DND-41 (cell line): Measurements from ENCODE around the gene PCDHGA1.

Experiments used
- EZH2 ChIP-seq: IDR thresholded peaks from 3 replicates; pipeline ENCODE4 v1.6.1; 2012; ENCODE audit warnings: borderline replicate concordance, low read depth, mild to moderate bottlenecking, moderate library complexity, low read length, inconsistent platforms; ENCODE audit not compliant: severe bottlenecking
- TF ChIP-seq, protein P1 (sequence below): IDR thresholded peaks from 2 replicates; pipeline ENCODE4 v1.5.1; 2012; ENCODE audit warnings: borderline replicate concordance, low read length, moderate library complexity, mild to moderate bottlenecking; ENCODE audit not compliant: poor library complexity, severe bottlenecking; ENCODE audit errors: extremely low read depth

DNA sequence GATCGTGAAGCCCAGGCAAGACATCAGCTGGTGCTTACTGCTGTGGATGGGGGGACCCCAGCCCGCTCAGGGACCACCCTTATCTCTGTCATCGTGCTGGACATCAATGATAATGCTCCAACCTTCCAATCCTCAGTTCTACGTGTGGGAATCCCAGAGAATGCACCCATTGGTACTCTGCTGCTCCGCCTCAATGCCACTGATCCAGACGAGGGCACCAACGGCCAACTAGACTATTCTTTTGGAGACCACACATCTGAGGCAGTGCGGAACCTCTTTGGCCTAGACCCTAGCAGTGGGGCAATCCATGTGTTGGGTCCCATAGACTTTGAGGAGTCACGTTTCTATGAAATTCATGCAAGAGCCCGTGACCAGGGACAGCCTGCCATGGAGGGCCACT is 159.5 kb downstream of the PCDHGA1 start:
- TF ChIP-seq, protein P1, sequence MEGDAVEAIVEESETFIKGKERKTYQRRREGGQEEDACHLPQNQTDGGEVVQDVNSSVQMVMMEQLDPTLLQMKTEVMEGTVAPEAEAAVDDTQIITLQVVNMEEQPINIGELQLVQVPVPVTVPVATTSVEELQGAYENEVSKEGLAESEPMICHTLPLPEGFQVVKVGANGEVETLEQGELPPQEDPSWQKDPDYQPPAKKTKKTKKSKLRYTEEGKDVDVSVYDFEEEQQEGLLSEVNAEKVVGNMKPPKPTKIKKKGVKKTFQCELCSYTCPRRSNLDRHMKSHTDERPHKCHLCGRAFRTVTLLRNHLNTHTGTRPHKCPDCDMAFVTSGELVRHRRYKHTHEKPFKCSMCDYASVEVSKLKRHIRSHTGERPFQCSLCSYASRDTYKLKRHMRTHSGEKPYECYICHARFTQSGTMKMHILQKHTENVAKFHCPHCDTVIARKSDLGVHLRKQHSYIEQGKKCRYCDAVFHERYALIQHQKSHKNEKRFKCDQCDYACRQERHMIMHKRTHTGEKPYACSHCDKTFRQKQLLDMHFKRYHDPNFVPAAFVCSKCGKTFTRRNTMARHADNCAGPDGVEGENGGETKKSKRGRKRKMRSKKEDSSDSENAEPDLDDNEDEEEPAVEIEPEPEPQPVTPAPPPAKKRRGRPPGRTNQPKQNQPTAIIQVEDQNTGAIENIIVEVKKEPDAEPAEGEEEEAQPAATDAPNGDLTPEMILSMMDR, result no peak
- TF ChIP-seq EZH2, result no peak
